ENCODE data around the gene CKM. TPM values are rescaled to one million over a fixed set of nuclear protein-coding genes. Genes with fewer than 3 reads are reported as not detected.

Gene CKM
- total RNA-seq, 1 donor from 2014 or later, result not detected

DNA sequence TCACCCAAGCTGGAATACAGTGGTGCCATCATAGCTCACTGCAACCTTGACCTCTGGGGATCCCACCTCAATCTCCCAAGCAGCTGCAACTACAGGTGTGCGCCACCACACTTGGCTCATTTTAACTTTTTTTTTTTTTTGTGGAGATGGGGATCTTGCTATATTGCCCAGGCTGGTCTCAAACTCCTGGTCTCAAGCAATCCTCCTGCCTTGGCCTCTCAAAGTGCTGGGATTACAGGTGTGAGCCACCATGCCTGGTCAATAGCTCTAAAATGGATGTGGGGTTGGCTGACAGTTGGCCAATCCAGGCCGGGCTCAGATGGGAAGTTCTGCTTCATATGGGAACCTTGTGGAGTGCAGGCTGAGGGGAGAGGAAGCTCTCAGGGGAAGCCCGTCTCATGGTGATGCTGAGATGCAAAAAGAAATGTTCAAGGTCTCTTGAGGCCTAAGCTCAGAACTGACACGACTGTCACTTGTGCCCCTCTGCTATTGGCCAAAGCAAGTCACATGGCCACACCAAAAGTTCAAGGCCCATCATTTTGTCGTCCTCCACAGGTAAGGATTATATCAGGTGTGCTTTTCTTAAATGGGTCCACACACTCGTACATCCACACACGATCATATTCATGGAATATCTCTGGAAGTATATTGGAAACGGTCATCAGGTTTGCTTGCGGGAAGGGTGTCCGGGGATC lies 11.1 kb upstream of the CKM start:
- DNase-seq (ENCODE audit: low read depth), result no peak
- TF ChIP-seq, protein P1, sequence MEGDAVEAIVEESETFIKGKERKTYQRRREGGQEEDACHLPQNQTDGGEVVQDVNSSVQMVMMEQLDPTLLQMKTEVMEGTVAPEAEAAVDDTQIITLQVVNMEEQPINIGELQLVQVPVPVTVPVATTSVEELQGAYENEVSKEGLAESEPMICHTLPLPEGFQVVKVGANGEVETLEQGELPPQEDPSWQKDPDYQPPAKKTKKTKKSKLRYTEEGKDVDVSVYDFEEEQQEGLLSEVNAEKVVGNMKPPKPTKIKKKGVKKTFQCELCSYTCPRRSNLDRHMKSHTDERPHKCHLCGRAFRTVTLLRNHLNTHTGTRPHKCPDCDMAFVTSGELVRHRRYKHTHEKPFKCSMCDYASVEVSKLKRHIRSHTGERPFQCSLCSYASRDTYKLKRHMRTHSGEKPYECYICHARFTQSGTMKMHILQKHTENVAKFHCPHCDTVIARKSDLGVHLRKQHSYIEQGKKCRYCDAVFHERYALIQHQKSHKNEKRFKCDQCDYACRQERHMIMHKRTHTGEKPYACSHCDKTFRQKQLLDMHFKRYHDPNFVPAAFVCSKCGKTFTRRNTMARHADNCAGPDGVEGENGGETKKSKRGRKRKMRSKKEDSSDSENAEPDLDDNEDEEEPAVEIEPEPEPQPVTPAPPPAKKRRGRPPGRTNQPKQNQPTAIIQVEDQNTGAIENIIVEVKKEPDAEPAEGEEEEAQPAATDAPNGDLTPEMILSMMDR (conservative IDR thresholded peaks at IDR 0.05; ENCODE audit: low read depth, low read length), result no peak
- H3K4me3 ChIP-seq (ENCODE audit: low read depth, low read length), result no peak overlapping the region

DNA sequence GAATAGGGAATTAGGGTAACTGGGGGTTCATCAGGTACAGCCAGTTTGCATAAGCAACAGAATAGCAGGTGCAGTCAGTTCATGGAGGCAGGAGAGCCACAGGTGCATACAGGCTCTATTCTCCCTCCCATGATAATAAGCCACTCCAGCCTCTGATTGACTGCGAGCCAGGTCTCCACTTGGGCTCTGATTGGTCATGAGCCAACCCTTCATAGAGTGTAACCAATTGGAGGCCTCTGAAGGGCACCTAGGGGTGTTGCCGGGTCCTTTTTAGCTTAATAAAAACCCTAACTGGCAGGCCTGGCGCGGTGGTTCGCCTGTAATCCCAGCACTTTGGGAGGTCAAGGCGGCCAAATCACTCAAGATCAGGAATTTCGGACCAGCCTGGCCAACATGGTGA lies 8.7 kb upstream of the CKM start:
- DNase-seq (ENCODE audit: low read depth), result no peak
- H3K4me3 ChIP-seq (ENCODE audit: low read depth, low read length), result no peak overlapping the region
- TF ChIP-seq, protein P1 (conservative IDR thresholded peaks at IDR 0.05; ENCODE audit: low read depth, low read length), result no peak

DNA sequence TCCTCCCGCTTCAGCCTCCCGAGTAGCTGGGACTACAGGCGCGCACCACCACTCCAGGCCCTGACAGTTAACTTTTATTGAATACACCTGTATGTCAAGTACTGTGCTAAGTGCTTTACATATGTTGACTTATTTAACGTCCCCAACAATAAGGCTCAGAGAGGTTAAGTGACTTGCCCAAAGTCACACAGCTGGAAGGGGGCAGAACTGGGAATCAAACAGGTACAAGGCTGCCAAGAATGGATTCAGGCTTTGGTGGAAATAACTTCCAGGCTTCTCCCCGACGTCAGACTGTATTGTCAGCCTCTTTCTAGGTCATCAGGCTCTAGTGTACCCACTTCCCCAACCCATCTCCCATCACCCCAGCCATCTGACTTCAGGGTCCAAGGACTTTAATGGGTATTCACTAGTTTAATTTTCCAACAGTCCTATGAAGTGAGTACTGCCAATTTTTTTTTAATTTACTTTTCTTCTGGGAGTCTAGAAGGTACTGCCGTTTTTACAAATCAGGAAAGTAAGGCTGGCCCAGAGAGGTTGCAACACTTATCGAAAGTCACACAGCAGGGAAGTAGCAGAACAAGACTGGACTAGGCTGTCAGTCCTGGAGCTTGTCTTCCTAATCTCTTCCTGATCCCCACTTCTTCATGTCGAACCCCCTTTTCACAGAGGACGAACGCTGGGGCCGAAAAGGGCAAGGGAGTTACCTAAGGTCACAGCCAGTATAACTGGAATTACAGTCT lies 4.9 kb upstream of the CKM start:
- no peak for DNase-seq (ENCODE audit: low read depth)
- TF ChIP-seq, protein P1 (conservative IDR thresholded peaks at IDR 0.05; ENCODE audit: low read depth, low read length), result no peak
- no peak overlapping the region for H3K4me3 ChIP-seq (ENCODE audit: low read depth, low read length)

DNA sequence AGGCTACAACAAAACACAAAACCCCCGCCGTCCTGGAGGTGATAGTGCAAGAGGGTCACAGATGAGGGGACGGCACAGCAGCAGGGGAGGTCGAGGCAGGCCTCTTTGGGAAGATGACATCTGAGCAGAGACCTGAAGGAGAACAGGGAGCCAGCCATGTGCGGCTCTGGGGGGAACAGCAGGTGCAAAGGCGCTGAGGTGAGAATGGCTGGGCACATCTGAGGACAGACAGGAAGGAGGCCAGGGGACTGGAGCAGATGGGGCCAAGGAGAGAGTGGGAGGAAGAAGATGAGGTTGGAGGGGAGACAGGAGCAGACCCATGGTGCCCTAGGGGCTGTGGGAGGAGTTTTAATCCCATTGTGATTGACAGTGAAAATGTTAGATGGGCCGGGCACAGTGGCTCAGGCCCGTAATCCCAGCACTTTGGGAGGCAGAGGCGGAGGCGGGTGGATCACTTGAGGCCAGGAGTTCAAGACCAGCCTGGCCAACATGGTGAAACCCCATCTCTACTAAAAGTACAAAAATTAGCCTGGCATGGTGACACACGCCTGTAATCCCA lies 1.8 kb upstream of the CKM start:
- TF ChIP-seq, protein P1 (conservative IDR thresholded peaks at IDR 0.05; ENCODE audit: low read depth, low read length), result no peak
- no peak for DNase-seq (ENCODE audit: low read depth)

DNA sequence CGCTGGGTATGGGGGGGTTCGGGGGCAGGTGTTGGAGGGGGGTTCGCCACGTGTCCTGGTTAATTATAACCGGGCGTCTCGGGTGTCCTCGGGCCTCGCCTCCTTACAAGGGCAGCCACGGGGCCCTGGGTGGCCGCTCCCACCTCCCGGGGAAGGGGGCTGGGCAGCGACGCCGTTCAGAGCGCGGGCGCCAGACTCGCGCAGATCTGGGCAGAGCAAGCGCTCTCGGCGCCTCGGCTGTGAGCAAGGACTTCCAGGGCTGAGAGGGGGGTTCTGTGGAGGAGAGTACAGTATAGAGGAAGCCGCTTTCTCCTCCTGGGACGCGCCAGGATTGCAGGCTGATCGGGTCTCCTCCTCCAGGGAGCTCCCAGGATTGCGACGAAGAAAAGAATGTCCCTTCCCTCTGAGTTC lies 1.0 kb upstream of the CKM start:
- TF ChIP-seq, protein P1 (conservative IDR thresholded peaks at IDR 0.05; ENCODE audit: low read depth, low read length), result no peak
- H3K4me3 ChIP-seq (ENCODE audit: low read depth, low read length), result peak overlapping the region; percentile 37
- DNase-seq (ENCODE audit: low read depth), result no peak

More for the DNA sequence above, 1.8 kb upstream of the CKM start:
- H3K4me3 ChIP-seq (ENCODE audit: low read depth, low read length), result no peak overlapping the region

DNA sequence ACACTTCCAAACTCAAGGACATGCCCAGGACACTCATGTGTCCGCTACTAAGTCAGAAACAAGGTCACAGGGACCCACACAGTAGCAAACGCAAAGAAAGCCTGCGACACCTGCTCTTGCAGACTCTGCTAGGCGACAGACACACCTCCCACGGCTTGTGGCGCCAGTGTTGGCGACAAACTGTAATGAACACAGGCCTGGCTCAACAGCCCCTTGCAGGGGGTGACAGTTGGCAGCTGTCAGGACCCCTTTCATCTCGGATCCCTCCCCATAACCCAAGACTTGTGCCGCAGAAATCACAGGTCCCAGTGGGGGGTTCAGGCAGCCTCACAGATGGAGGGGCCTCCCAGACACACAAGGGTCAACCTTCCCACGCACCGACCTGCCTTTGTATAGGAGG lies 364 bp downstream of the CKM start:
- H3K4me3 ChIP-seq (ENCODE audit: low read depth, low read length), result no peak overlapping the region
- DNase-seq (ENCODE audit: low read depth), result no peak
- TF ChIP-seq, protein P1 (conservative IDR thresholded peaks at IDR 0.05; ENCODE audit: low read depth, low read length), result no peak
